ENCODE measurements around the gene TRIM49. TPM values are rescaled to one million over a fixed set of nuclear protein-coding genes. Genes with fewer than 3 reads are reported as not detected.

The TRIM49 gene
- total RNA-seq, 3 donors from 2014 or later (not counting 1 experiment from before 2014, with no cell fraction given), result not detected

Other genes starting within 250 kb of the TRIM49 start
- not detected for gene TRIM77, start 98.3 kb downstream of the TRIM49 start, total RNA-seq
- gene TRIM64B, start 69.9 kb upstream of the TRIM49 start, total RNA-seq, result 1 to 10 TPM in 1 of 3 donors, not detected in 2; 1.1 TPM
- 1 to 10 TPM in 1 of 3 donors, not detected in 2; 8.5 TPM for gene TRIM49D1, start 113.7 kb upstream of the TRIM49 start, total RNA-seq
- 1 to 10 TPM in 1 of 3 donors, not detected in 2; 2.5 TPM for gene TRIM49D2, start 115.5 kb upstream of the TRIM49 start, total RNA-seq
- gene TRIM64, start 157.5 kb upstream of the TRIM49 start, total RNA-seq, result not detected
- not detected for gene TRIM49C, start 222.5 kb upstream of the TRIM49 start, total RNA-seq

All from natural killer cell (primary cell).